ENCODE results near the gene HUS1. TPM values are rescaled to one million over a fixed set of nuclear protein-coding genes. Genes with fewer than 3 reads are reported as not detected.

HUS1 gene
- total RNA-seq: 10 to 100 TPM; 37.1 to 43.5 TPM

DNA sequence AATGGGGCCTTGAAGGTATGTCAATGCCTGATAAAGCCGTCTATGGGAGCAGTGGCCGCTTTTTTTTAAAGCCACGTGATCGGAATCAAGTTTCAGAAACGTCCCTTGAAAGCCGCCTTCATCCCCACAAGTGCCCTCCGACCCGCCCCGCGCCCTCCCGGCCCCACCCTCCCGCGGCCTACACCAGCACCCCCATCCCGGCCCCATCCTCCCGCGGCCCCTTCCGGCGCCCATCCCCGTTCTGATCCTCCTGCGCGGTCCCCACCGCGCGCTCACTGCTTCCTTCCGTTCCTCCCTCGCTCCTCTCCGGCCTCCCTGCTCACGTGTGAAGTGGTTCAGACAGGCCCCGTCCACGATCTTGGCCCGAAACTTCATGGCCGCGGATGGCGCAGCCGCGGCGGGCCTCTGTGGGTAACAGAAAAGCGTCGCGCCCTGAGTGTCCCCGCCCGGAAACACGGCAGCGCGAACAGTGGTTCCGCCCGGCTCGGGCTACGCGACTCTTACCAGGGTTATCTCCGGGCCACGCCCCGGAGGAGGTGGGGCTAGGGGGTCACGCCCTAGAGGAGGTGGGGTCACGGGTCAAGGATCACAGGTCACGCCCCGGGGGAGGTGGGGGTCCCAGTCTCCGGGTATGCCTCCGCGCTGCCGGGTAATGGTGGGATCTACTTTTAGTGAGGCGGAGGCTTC is at the start of gene HUS1:
Gene HUS1 (minus strand): TSS at position 471 of the 687 bp plus-strand sequence. CDS start 96 bp downstream, at position 375.
- peak within 1 kb of the TSS; percentile 85 for H3K4me3 Mint-ChIP-seq
- TF ChIP-seq, protein P1, sequence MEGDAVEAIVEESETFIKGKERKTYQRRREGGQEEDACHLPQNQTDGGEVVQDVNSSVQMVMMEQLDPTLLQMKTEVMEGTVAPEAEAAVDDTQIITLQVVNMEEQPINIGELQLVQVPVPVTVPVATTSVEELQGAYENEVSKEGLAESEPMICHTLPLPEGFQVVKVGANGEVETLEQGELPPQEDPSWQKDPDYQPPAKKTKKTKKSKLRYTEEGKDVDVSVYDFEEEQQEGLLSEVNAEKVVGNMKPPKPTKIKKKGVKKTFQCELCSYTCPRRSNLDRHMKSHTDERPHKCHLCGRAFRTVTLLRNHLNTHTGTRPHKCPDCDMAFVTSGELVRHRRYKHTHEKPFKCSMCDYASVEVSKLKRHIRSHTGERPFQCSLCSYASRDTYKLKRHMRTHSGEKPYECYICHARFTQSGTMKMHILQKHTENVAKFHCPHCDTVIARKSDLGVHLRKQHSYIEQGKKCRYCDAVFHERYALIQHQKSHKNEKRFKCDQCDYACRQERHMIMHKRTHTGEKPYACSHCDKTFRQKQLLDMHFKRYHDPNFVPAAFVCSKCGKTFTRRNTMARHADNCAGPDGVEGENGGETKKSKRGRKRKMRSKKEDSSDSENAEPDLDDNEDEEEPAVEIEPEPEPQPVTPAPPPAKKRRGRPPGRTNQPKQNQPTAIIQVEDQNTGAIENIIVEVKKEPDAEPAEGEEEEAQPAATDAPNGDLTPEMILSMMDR (IDR thresholded peaks at IDR 0.05): no peak
- POLR2A ChIA-PET: interaction anchor here (1.6 to 2.6 kb wide), 4 partner anchors 10 to 131 kb away, joined by 5 to 12 read pairs (median 8); no protein-coding TSS in a partner anchor

DNA sequence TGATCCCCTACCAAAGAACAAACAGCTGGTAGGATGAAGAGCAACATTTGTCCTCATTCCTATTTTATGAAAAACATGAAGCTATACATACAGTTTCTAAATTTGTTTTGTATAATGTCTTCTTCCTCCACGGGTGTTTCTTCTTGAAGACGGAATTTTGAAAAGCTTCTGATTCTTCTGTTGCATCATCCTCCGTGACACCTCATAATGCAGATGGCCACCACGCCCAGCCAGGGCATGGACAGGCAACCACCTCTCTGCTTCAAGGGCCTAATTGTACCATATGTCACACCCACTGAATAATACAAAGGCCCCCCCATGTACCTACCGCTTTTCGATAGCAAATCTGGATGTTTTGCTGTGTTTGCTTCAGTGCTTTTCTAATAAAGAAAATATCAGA is 49.5 kb upstream of the HUS1 start, which contains the start of gene SUN3:
Gene SUN3 (minus strand): TSS at position 170 of the 400 bp plus-strand sequence. CDS start 169 bp downstream, at position 1.
- no peaks in the 10 kb centered on the region for H3K4me1 Mint-ChIP-seq (ENCODE audit: low read depth)
- H3K27ac Mint-ChIP-seq: no peak within 1 kb of the TSS
- ATAC-seq (no peak), DNase-seq (no peak)
- H3K27me3 Mint-ChIP-seq: peaks cover 15% of the 10 kb centered on the region
- TF ChIP-seq, protein P1 (IDR thresholded peaks at IDR 0.05): no peak
- intact Hi-C loops (cut with micrococcal nuclease): no loop called here
- POLR2A ChIA-PET: interaction anchor here (0.9 kb wide), 1 partner anchor 37 kb away, joined by 3 read pairs; no protein-coding TSS in a partner anchor
- H3K9me3 Mint-ChIP-seq: peaks cover 3% of the 10 kb centered on the region
- CTCF ChIA-PET: no interaction called here
- H3K4me3 Mint-ChIP-seq: no peak within 1 kb of the TSS
- no peaks in the 10 kb centered on the region for H3K36me3 Mint-ChIP-seq (ENCODE audit: low read depth)

More for the DNA sequence above, at the start of gene HUS1:
- no peaks in the 10 kb centered on the region for H3K27me3 Mint-ChIP-seq
- intact Hi-C loops (cut with micrococcal nuclease): loop anchor here (1.0 kb wide), 1 partner anchor 106 kb away; no protein-coding TSS in a partner anchor
- H3K36me3 Mint-ChIP-seq (ENCODE audit: low read depth): peaks cover 33% of the 10 kb centered on the region
- DNase-seq (peak; percentile 94), ATAC-seq (peak; percentile 98)
- H3K9me3 Mint-ChIP-seq: peaks cover 2% of the 10 kb centered on the region
- peaks cover 26% of the 10 kb centered on the region for H3K4me1 Mint-ChIP-seq (ENCODE audit: low read depth)
- CTCF ChIA-PET: interaction anchor here (1.0 to 3.2 kb wide), 7 partner anchors 9 to 131 kb away, joined by 3 to 18 read pairs (median 4); no protein-coding TSS in a partner anchor
- H3K27ac Mint-ChIP-seq: peak within 1 kb of the TSS; percentile 97

DNA sequence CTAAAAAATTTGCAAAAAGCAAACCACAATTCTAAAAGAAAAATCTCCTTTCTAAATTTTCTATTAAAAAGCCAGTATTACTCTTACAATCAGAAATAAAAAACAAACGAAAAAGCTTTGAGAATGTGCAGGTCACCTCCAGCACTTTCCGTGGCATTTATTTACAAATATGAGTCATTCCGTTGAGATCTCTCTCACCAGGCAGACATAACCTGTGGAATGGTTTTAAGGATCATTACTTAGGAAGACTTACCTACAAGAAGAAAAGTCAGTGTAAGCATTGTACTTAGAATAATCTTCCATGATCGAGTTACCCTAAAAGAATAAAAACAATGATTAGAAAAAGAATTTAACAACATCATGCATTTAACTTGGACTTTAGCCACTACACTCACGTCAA is 46.2 kb upstream of the HUS1 start:
- Mint-ChIP-seq H3K4me1 (ENCODE audit: low read depth) (no peaks in the 10 kb centered on the region), H3K27ac (no peak overlapping the region), H3K27me3 (peaks cover 12% of the 10 kb centered on the region), H3K36me3 (ENCODE audit: low read depth) (no peaks in the 10 kb centered on the region), H3K4me3 (no peak overlapping the region), H3K9me3 (peaks cover 10% of the 10 kb centered on the region)
- ChIA-PET POLR2A (no interaction called here), CTCF (no interaction called here)
- TF ChIP-seq, protein P1 (IDR thresholded peaks at IDR 0.05): no peak
- intact Hi-C loops (cut with micrococcal nuclease): no loop called here
- DNase-seq (no peak), ATAC-seq (no peak)

DNA sequence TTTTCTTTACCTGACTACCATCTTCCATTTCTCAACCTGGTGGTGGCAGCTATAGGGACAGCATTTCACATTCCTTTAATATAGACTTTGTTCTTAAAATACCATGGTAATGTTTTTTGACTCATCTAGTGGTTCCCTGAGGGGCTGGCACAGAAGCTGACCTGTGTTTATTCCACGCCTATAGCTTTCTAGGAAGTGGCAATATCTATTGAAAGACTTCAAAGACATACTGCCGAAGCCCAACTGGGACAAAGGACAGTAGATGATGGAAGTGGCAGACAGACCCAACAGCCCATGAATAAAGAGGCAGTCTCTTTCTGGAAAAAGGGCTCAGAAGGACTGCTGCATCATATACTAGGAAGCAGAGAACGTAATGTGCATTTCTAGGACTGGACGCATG is 38.3 kb upstream of the HUS1 start:
- Mint-ChIP-seq H3K4me1 (ENCODE audit: low read depth) (no peaks in the 10 kb centered on the region), H3K4me3 (no peak overlapping the region), H3K9me3 (peaks cover 14% of the 10 kb centered on the region), H3K27me3 (peaks cover 10% of the 10 kb centered on the region), H3K27ac (no peak overlapping the region), H3K36me3 (ENCODE audit: low read depth) (no peaks in the 10 kb centered on the region)
- ChIA-PET CTCF (interaction anchor here (0.9 kb wide), 1 partner anchor 9 kb away, joined by 3 read pairs; no protein-coding TSS in a partner anchor), POLR2A (no interaction called here)
- no peak for ATAC-seq
- TF ChIP-seq, protein P1 (IDR thresholded peaks at IDR 0.05): no peak
- no peak for DNase-seq
- intact Hi-C loops (cut with micrococcal nuclease): no loop called here

DNA sequence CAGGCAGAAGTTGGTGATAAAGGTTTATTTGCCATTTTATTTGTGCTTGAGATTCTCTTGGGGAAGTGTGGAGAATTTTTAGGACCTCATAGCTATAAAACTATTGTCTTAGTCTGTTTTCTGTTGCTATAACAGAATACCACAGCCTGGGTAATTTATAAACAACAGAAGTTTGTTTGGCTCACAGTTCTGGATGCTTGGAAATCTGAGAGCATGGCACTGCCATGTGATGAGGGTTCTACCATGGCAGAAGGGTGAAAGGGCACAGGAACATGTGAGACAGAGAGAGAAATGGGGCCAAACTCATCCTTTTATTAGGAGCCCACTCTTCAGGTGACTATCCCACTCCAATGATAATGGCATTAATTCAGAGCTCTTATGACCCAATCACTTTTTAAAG is 37.2 kb upstream of the HUS1 start:
- peaks cover 10% of the 10 kb centered on the region for H3K9me3 Mint-ChIP-seq
- no peak for DNase-seq
- no peaks in the 10 kb centered on the region for H3K4me1 Mint-ChIP-seq (ENCODE audit: low read depth)
- no peak for ATAC-seq
- ChIA-PET CTCF (interaction anchor here (1.5 kb wide), 1 partner anchor 85 kb away, joined by 5 read pairs; no protein-coding TSS in a partner anchor), POLR2A (no interaction called here)
- intact Hi-C loops (cut with micrococcal nuclease): no loop called here
- no peaks in the 10 kb centered on the region for H3K36me3 Mint-ChIP-seq (ENCODE audit: low read depth)
- H3K4me3 Mint-ChIP-seq: no peak overlapping the region
- TF ChIP-seq, protein P1 (IDR thresholded peaks at IDR 0.05): no peak
- peaks cover 10% of the 10 kb centered on the region for H3K27me3 Mint-ChIP-seq
- H3K27ac Mint-ChIP-seq: no peak overlapping the region

All from activated CD8-positive, alpha-beta T cell treated with anti-CD3 and anti-CD28 coated beads for 36 hours (primary cell).